ENCODE data around the gene STARD9.
"Not testable (repeated sequence)": the region's sequence is repeated elsewhere in the genome, so short reads cannot be mapped to it uniquely, and the experiment has no call there.

The STARD9 gene

GRCh38 chr15:42760759-42761158 is 185.4 kb downstream of the STARD9 start:
- DNase-seq (ENCODE audit: low read depth in 1 of 2, low spot score in 1 of 2) = no peak

- not testable (repeated sequence) for DNase-seq (ENCODE audit: low read depth in 1 of 2, low spot score in 1 of 2)
These were observed 186.4 kb downstream of the STARD9 start for GRCh38 chr15:42761813-42762212.

GRCh38 chr15:42764154-42764731 is 188.8 kb downstream of the STARD9 start:
- DNase-seq (ENCODE audit: low read depth in 1 of 2, low spot score in 1 of 2) = not testable (repeated sequence)

GRCh38 chr15:42766109-42766508 is 190.7 kb downstream of the STARD9 start:
- not testable (repeated sequence) for DNase-seq (ENCODE audit: low read depth in 1 of 2, low spot score in 1 of 2)
